ENCODE measurements around the gene SLC30A2.

DNA sequence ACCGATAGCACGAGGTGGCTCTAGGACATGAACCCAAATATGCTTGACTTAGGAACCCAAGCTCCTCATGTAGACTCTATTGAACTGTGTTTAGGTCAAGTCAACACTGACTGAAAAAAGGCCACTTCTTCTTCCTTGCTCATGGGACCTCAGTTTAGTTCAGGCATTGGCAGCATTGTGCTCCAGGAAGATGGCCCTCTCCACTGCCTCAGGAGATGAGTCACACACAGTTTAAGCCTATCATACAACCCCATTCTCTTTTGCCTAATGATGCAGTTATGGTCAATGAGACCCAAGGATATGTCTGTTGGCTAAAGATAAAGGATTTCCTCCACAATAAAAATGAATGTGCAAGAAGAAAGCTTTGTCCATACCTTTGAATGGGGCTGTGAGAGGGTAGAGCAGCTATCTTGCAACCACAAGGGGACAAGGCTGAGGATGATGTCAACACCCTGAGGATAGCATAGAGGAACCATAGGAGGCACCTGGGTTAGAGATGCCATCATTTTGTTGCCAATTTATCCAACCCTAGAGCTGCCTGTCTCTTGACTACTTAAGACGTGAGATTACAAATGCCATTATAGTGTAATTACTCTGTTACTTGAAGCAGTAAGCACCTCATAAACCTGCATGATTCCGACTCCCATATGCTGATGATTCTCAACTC lies 24.5 kb upstream of the SLC30A2 start:
- TF ChIP-seq, protein P1, sequence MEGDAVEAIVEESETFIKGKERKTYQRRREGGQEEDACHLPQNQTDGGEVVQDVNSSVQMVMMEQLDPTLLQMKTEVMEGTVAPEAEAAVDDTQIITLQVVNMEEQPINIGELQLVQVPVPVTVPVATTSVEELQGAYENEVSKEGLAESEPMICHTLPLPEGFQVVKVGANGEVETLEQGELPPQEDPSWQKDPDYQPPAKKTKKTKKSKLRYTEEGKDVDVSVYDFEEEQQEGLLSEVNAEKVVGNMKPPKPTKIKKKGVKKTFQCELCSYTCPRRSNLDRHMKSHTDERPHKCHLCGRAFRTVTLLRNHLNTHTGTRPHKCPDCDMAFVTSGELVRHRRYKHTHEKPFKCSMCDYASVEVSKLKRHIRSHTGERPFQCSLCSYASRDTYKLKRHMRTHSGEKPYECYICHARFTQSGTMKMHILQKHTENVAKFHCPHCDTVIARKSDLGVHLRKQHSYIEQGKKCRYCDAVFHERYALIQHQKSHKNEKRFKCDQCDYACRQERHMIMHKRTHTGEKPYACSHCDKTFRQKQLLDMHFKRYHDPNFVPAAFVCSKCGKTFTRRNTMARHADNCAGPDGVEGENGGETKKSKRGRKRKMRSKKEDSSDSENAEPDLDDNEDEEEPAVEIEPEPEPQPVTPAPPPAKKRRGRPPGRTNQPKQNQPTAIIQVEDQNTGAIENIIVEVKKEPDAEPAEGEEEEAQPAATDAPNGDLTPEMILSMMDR (IDR thresholded peaks at IDR 0.05), result no peak
- TF ChIP-seq POLR2A (IDR thresholded peaks at IDR 0.05), result no peak
